22Rv1 (cell line): ENCODE measurements around the gene FREM2.

Experiments used
- ZFX ChIP-seq: fragments of 450-650 bp; IDR thresholded peaks from 2 replicates; pipeline ENCODE4 v1.6.1; 2017; ENCODE audit warnings: antibody characterized with exemption, borderline replicate concordance
- TF ChIP-seq, protein P1 (sequence below): fragments of 450-650 bp; IDR thresholded peaks from 2 replicates; pipeline ENCODE4 v1.5.1; 2017; ENCODE audit warnings: mild to moderate bottlenecking

GRCh38 chr13:38784036-38784880 is 97.4 kb downstream of the FREM2 start:
- TF ChIP-seq, protein P1, sequence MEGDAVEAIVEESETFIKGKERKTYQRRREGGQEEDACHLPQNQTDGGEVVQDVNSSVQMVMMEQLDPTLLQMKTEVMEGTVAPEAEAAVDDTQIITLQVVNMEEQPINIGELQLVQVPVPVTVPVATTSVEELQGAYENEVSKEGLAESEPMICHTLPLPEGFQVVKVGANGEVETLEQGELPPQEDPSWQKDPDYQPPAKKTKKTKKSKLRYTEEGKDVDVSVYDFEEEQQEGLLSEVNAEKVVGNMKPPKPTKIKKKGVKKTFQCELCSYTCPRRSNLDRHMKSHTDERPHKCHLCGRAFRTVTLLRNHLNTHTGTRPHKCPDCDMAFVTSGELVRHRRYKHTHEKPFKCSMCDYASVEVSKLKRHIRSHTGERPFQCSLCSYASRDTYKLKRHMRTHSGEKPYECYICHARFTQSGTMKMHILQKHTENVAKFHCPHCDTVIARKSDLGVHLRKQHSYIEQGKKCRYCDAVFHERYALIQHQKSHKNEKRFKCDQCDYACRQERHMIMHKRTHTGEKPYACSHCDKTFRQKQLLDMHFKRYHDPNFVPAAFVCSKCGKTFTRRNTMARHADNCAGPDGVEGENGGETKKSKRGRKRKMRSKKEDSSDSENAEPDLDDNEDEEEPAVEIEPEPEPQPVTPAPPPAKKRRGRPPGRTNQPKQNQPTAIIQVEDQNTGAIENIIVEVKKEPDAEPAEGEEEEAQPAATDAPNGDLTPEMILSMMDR: no peak
- no peak for TF ChIP-seq ZFX
